Activated T-helper 1 cell treated with anti-CD3 and anti-CD28 coated beads, Interleukin-2, amount 50 U/mL, for 16 hours (primary cell): Measurements from ENCODE around the gene TBX20.
"Not testable (repeated sequence)": the region's sequence is repeated elsewhere in the genome, so short reads cannot be mapped to it uniquely, and the experiment has no call there.

ENCODE experiments used
- DNase-seq, 2 donors: peaks; one replicate each; pipeline ENCODE4 v3.0.0-alpha.2; 2020; ENCODE audit warnings: low read depth in 1 of 2, low spot score in 1 of 2

Gene TBX20

GRCh38 chr7:35256256-35257175 is 2.6 kb upstream of the TBX20 start:
- no peak for DNase-seq

- DNase-seq, result no peak
These were observed 1.7 kb upstream of the TBX20 start for GRCh38 chr7:35255443-35256255.

- DNase-seq, result no peak
These were observed 869 bp upstream of the TBX20 start for GRCh38 chr7:35254496-35255442.

GRCh38 chr7:35253460-35253709 is 515 bp downstream of the TBX20 start:
- no peak for DNase-seq

GRCh38 chr7:35252612-35253459 is 1.1 kb downstream of the TBX20 start:
- DNase-seq, result no peak

GRCh38 chr7:35251606-35252310 is 2.1 kb downstream of the TBX20 start:
- no peak for DNase-seq

GRCh38 chr7:35250941-35251340 is 3.0 kb downstream of the TBX20 start:
- no peak for DNase-seq

GRCh38 chr7:35250452-35250851 is 3.4 kb downstream of the TBX20 start:
- no peak for DNase-seq

- DNase-seq, result no peak
These were observed 4.4 kb downstream of the TBX20 start for GRCh38 chr7:35249537-35249907.

GRCh38 chr7:35248576-35249536 is 5.0 kb downstream of the TBX20 start:
- no peak for DNase-seq

GRCh38 chr7:35246819-35247218 is 7.1 kb downstream of the TBX20 start:
- DNase-seq, result no peak

- no peak for DNase-seq
These were observed 12.0 kb downstream of the TBX20 start for GRCh38 chr7:35241884-35242283.

- no peak for DNase-seq
These were observed 12.5 kb downstream of the TBX20 start for GRCh38 chr7:35241436-35241835.

GRCh38 chr7:35241008-35241407 is 12.9 kb downstream of the TBX20 start:
- DNase-seq, result not testable (repeated sequence)

- DNase-seq, result not testable (repeated sequence)
These were observed 15.4 kb downstream of the TBX20 start for GRCh38 chr7:35238456-35238855.

- DNase-seq, result no peak
These were observed 20.9 kb downstream of the TBX20 start for GRCh38 chr7:35232994-35233393.

- not testable (repeated sequence) for DNase-seq
These were observed 22.7 kb downstream of the TBX20 start for GRCh38 chr7:35231221-35231620.

GRCh38 chr7:35229116-35229780 is 24.7 kb downstream of the TBX20 start:
- not testable (repeated sequence) for DNase-seq
